A673 (cell line): ENCODE results near the gene ETV1. TPM values are rescaled to one million over a fixed set of nuclear protein-coding genes. Genes with fewer than 3 reads are reported as not detected.

Source experiments
- Bru-seq: library from RNA; stranded (reverse); fragments of 400-500 nt; gene quantifications from one replicate; lab custom pipeline; 2021; lab: Mats Ljungman, UMichigan
- BruChase-seq, 2 experiments: library from RNA; stranded (reverse); fragments of 400-500 nt; gene quantifications; one replicate each; lab custom pipeline; 2021; lab: Mats Ljungman, UMichigan
- BruUV-seq: library from RNA; stranded (reverse); fragments of 400-500 nt; replicated peaks from 2 replicates; lab custom pipeline; 2021; lab: Mats Ljungman, UMichigan
- CTCF ChIA-PET: fragments of 300-600 bp; sonication (Branson Sonifier 250); formaldehyde crosslinking; loops from one replicate; lab custom pipeline; 2022; ENCODE audit warnings: antibody characterized with exemption; lab: Charles Lee
- POLR2A ChIA-PET: fragments of 300-600 bp; sonication (Branson Sonifier 250); formaldehyde crosslinking; loops from one replicate; lab custom pipeline; 2022; ENCODE audit warnings: antibody characterized with exemption; ENCODE audit not compliant: low non-redundant PET; lab: Charles Lee
- DNase-seq: peaks from one replicate; pipeline ENCODE4 v3.0.0-alpha.2; 2015; ENCODE audit warnings: low spot score
- H3K27ac ChIP-seq: fragments of 200-600 bp; sonication (generic); 2 replicates; pipeline ENCODE4 v1.5.1; 2016; ENCODE audit warnings: mixed run types, low read depth, mild to moderate bottlenecking, mixed read lengths, antibody characterized with exemption, low read length; ENCODE audit not compliant: poor library complexity, severe bottlenecking
- H3K27me3 ChIP-seq: fragments of 200-600 bp; sonication (generic); replicated peaks from 2 replicates; pipeline ENCODE4 v1.6.1; 2017; ENCODE audit warnings: mixed run types, low read depth, mild to moderate bottlenecking, mixed read lengths, antibody characterized with exemption, low read length; ENCODE audit not compliant: insufficient read depth, poor library complexity
- H3K36me3 ChIP-seq: fragments of 200-600 bp; sonication (generic); 2 replicates; pipeline ENCODE4 v1.6.1; 2016; ENCODE audit warnings: mixed run types, mild to moderate bottlenecking, mixed read lengths, antibody characterized with exemption, low read length; ENCODE audit not compliant: insufficient read depth, poor library complexity, severe bottlenecking
- H3K4me1 ChIP-seq: fragments of 200-600 bp; sonication (generic); 2 replicates; pipeline ENCODE4 v1.6.1; 2017; ENCODE audit warnings: mixed run types, mild to moderate bottlenecking, mixed read lengths, antibody characterized with exemption, low read length; ENCODE audit not compliant: insufficient read depth, poor library complexity, severe bottlenecking
- H3K4me3 ChIP-seq: fragments of 200-600 bp; sonication (generic); 2 replicates; pipeline ENCODE4 v1.5.1; 2016; ENCODE audit warnings: low read depth, mixed run types, mild to moderate bottlenecking, mixed read lengths, low read length; ENCODE audit not compliant: poor library complexity, severe bottlenecking
- H3K9me3 ChIP-seq: fragments of 200-600 bp; sonication (generic); 2 replicates; pipeline ENCODE4 v1.6.1; 2016; ENCODE audit warnings: mixed run types, low read depth, mild to moderate bottlenecking, mixed read lengths, antibody characterized with exemption, low read length; ENCODE audit not compliant: poor library complexity, severe bottlenecking
- EZH2 ChIP-seq: fragments of 200-600 bp; sonication (generic); IDR thresholded peaks from 2 replicates; pipeline ENCODE4 v1.6.1; 2017; ENCODE audit warnings: borderline replicate concordance, low read depth, mild to moderate bottlenecking, mixed read lengths, antibody characterized with exemption, low read length; ENCODE audit not compliant: poor library complexity, severe bottlenecking
- intact Hi-C: fragments of 100-400 bp; cut with micrococcal nuclease; formaldehyde crosslinking; loops from one replicate; pipeline ENCODE4 v1.10.0; 2022; ENCODE audit not compliant: unreplicated experiment
- long read RNA-seq: library from polyadenylated mRNA; stranded (forward); transcript quantifications from one replicate; pipeline ENCODE4 v2.0.0, GENCODE V29; 2022
- total RNA-seq: library from RNA; stranded (reverse); gene quantifications from 2 replicates; pipeline ENCODE4 v1.2.3, GENCODE V29; 2021
- TF ChIP-seq, protein P1 (sequence below): fragments of 300-800, 200-600 bp; sonication (generic); conservative IDR thresholded peaks from 2 replicates; pipeline ENCODE4 v1.5.1; 2017; ENCODE audit warnings: low read depth, mild to moderate bottlenecking, antibody characterized with exemption, low read length, moderate library complexity, mixed read lengths

ETV1 gene
- total RNA-seq (60.1 and 84.1 TPM in 2 replicates), Bru-seq, nascent RNA (percentile 88 among the genes with signal in this experiment), BruChase-seq, experiment 1, labeled RNA remaining after a 2-hour chase (percentile 73 among the genes with signal in this experiment), BruChase-seq, experiment 2, labeled RNA remaining after a 6-hour chase (percentile 79 among the genes with signal in this experiment)
- long read RNA-seq, full-length matches to known transcripts = 17 of 51 reads
- long read RNA-seq, partial matches to known transcripts = 23 of 51 reads
- long read RNA-seq, other reads (novel, unspliced or antisense) = 11 of 51 reads

GRCh38 chr7:13989126-13989948 is at the start of gene ETV1:
Gene ETV1 (minus strand): TSS chr7:13989666. CDS start chr7:13989052, 614 bp downstream.
- ChIA-PET CTCF (interaction anchor here (1.0 kb wide), 1 partner anchor 9 kb away, joined by 5 read pairs; no protein-coding TSS in a partner anchor), POLR2A (interaction anchor here (0.5 to 1.1 kb wide), 3 partner anchors 11 to 526 kb away, joined by 3 to 5 read pairs (median 4); no protein-coding TSS in a partner anchor)
- Histone ChIP-seq H3K9me3 (no peaks in the 10 kb centered on the region), H3K27ac (peak within 1 kb of the TSS; percentile 83), H3K4me1 (peaks cover 31% of the 10 kb centered on the region), H3K27me3 (no peaks in the 10 kb centered on the region), H3K4me3 (peak within 1 kb of the TSS; percentile 62), H3K36me3 (no peaks in the 10 kb centered on the region)
- no peak for TF ChIP-seq EZH2
- TF ChIP-seq, protein P1, sequence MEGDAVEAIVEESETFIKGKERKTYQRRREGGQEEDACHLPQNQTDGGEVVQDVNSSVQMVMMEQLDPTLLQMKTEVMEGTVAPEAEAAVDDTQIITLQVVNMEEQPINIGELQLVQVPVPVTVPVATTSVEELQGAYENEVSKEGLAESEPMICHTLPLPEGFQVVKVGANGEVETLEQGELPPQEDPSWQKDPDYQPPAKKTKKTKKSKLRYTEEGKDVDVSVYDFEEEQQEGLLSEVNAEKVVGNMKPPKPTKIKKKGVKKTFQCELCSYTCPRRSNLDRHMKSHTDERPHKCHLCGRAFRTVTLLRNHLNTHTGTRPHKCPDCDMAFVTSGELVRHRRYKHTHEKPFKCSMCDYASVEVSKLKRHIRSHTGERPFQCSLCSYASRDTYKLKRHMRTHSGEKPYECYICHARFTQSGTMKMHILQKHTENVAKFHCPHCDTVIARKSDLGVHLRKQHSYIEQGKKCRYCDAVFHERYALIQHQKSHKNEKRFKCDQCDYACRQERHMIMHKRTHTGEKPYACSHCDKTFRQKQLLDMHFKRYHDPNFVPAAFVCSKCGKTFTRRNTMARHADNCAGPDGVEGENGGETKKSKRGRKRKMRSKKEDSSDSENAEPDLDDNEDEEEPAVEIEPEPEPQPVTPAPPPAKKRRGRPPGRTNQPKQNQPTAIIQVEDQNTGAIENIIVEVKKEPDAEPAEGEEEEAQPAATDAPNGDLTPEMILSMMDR = peak; percentile 55
- TSS peak; percentile 48 for BruUV-seq
- intact Hi-C loops = loop anchor here (2.0 to 10.0 kb wide), 6 partner anchors 82 to 468 kb away; no protein-coding TSS in a partner anchor
- DNase-seq = peak; percentile 92

- no TSS peak for BruUV-seq
- TF ChIP-seq, protein P1 = no peak
- no peak for TF ChIP-seq EZH2
- Histone ChIP-seq H3K4me3 (no peak overlapping the region), H3K4me1 (no peaks in the 10 kb centered on the region), H3K27ac (no peak overlapping the region), H3K9me3 (no peaks in the 10 kb centered on the region), H3K27me3 (no peaks in the 10 kb centered on the region), H3K36me3 (no peaks in the 10 kb centered on the region)
- POLR2A ChIA-PET = interaction anchor here (0.9 kb wide), 1 partner anchor 35 kb away, joined by 5 read pairs; the partner anchor contains the start of gene ETV1
- intact Hi-C loops = no loop called here
- CTCF ChIA-PET = no interaction called here
- DNase-seq = no peak
Measured at GRCh38 chr7:14024406-14024805, 34.9 kb upstream of the ETV1 start.

DNA sequence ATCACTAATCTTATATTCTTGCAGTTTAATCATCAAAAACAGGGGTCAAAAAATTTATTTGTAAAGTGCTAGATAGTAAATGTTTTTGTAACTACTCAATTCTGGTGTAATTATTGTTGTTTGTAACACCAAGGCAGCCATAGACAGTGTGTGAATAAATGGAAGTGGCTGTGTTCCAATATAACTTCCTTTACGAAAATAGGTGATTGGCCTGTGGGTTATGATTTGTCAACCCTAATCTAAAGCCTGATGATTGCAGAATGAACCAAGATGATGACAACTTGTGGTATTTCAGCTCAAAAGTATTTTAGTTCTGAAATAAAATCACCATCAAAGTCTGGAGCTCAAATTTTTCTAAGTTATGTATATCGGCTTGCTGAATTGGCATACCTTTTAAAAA is 34.4 kb upstream of the ETV1 start:
- Histone ChIP-seq H3K4me3 (no peak overlapping the region), H3K27ac (no peak overlapping the region), H3K36me3 (no peaks in the 10 kb centered on the region), H3K9me3 (no peaks in the 10 kb centered on the region), H3K4me1 (no peaks in the 10 kb centered on the region), H3K27me3 (no peaks in the 10 kb centered on the region)
- ChIA-PET CTCF (no interaction called here), POLR2A (interaction anchor here (0.9 kb wide), 1 partner anchor 34 kb away, joined by 5 read pairs; the partner anchor contains the start of gene ETV1)
- intact Hi-C loops = no loop called here
- BruUV-seq = no TSS peak
- TF ChIP-seq EZH2 = no peak
- TF ChIP-seq, protein P1 = no peak
- DNase-seq = no peak
